Tibial nerve (tissue), 4 donors: ENCODE data around the gene STRIP2. TPM values are rescaled to one million over a fixed set of nuclear protein-coding genes. Genes with fewer than 3 reads are reported as not detected.

Experiments
- DNase-seq, 2 donors: peaks; one replicate each; pipeline ENCODE4 v3.0.0-alpha.2; 2019; ENCODE audit warnings: low spot score in 2 of 2
- H3K27ac ChIP-seq, 4 donors: fragments of 200-600 bp; sonication (generic) in 3 of 4; one replicate each; pipeline ENCODE4 v1.5.1; 2017 to 2019; ENCODE audit warnings: mild to moderate bottlenecking in 1 of 4
- H3K27me3 ChIP-seq, 2 donors: fragments of 200-600 bp; sonication (generic) in 1 of 2; one replicate each; pipeline versions ENCODE4 v1.5.1 to v1.6.0; 2017 to 2019
- H3K36me3 ChIP-seq, 3 donors: fragments of 200-600 bp; sonication (generic); one replicate each; pipeline ENCODE4 v1.5.1; 2018 to 2019
- H3K4me1 ChIP-seq, 4 donors: fragments of 200-600 bp; sonication (generic) in 3 of 4; one replicate each; pipeline ENCODE4 v1.5.1; 2017 to 2019
- H3K4me3 ChIP-seq, 4 donors: fragments of 200-600 bp; sonication (generic) in 3 of 4; one replicate each; pipeline ENCODE4 v1.5.1; 2017 to 2019; ENCODE audit warnings: mild to moderate bottlenecking in 1 of 4, moderate library complexity in 1 of 4
- H3K9me3 ChIP-seq, 4 donors: fragments of 200-600 bp; sonication (generic) in 3 of 4; one replicate each; pipeline ENCODE4 v1.5.1; 2017 to 2019
- CTCF ChIP-seq, 5 experiments: fragments of 200-600 bp in 3 of 5; fragments of 450-650 bp in 2 of 5; sonication (generic) in 3 of 5; IDR thresholded peaks; one replicate each; pipeline ENCODE4 v1.5.1; 2016 to 2019; ENCODE audit warnings: antibody characterized with exemption in 5 of 5, mild to moderate bottlenecking in 3 of 5, moderate library complexity in 2 of 5
- EP300 ChIP-seq, 2 donors: sonication (generic); formaldehyde crosslinking; IDR thresholded peaks; one replicate each; pipeline ENCODE4 v1.6.1; 2017; ENCODE audit warnings: antibody characterized with exemption in 2 of 2, mild to moderate bottlenecking in 1 of 2
- POLR2A ChIP-seq, 2 donors: fragments of 450-650 bp; IDR thresholded peaks; one replicate each; pipeline ENCODE4 v1.6.1; 2017; ENCODE audit warnings: antibody characterized with exemption in 2 of 2, mild to moderate bottlenecking in 2 of 2, moderate library complexity in 2 of 2
- WGBS, 2 donors: methylation state at CpG; one replicate each; pipeline ENCODE4 v1.1.5; 2018; 5-methylcytosine and 5-hydroxymethylcytosine counted together
- total RNA-seq, 4 donors: library from RNA; depleted of rRNA; stranded (reverse); fragments of >200 nt; gene quantifications; one replicate each; pipeline ENCODE4 v1.1.0, GENCODE V29; 2016

Gene STRIP2
- total RNA-seq, 4 donors from 2014 or later: 0.30 to 0.44 (median 0.41) TPM

- no peak overlapping the region for H3K27ac ChIP-seq
- peaks cover 0 to 23% (median 0%) of the 10 kb centered on the region in 3 donors for H3K36me3 ChIP-seq
- no peaks in the 10 kb centered on the region for H3K4me1 ChIP-seq
- TF ChIP-seq CTCF (IDR thresholded peaks at IDR 0.05) (no peak), POLR2A (IDR thresholded peaks at IDR 0.05) (no peak), EP300 (IDR thresholded peaks at IDR 0.05) (no peak)
- no peaks in the 10 kb centered on the region for H3K27me3 ChIP-seq
- H3K9me3 ChIP-seq: no peaks in the 10 kb centered on the region
- 62% methylated on average over 8 of the region's 8 CpGs for WGBS, 2 donors
- no peak overlapping the region for H3K4me3 ChIP-seq
- no peak for DNase-seq
Observed at GRCh38 chr7:129388333-129389098, 45.7 kb upstream of the STRIP2 start.

GRCh38 chr7:129389829-129390228, 44.4 kb upstream of the STRIP2 start:
- peaks cover 0 to 24% (median 0%) of the 10 kb centered on the region in 3 donors for H3K36me3 ChIP-seq
- TF ChIP-seq CTCF (IDR thresholded peaks at IDR 0.05) (no peak), POLR2A (IDR thresholded peaks at IDR 0.05) (no peak), EP300 (IDR thresholded peaks at IDR 0.05) (no peak)
- H3K27ac ChIP-seq: no peak overlapping the region
- DNase-seq: no peak
- WGBS, 2 donors: 69 to 76% methylated on average over 1 of the region's 1 CpG
- no peaks in the 10 kb centered on the region for H3K27me3 ChIP-seq
- no peak overlapping the region for H3K4me3 ChIP-seq
- H3K9me3 ChIP-seq: no peaks in the 10 kb centered on the region
- no peaks in the 10 kb centered on the region for H3K4me1 ChIP-seq

- H3K9me3 ChIP-seq: no peaks in the 10 kb centered on the region
- peaks cover 0 to 28% (median 0%) of the 10 kb centered on the region in 3 donors for H3K36me3 ChIP-seq
- no peaks in the 10 kb centered on the region for H3K4me1 ChIP-seq
- H3K4me3 ChIP-seq: no peak overlapping the region
- no peaks in the 10 kb centered on the region for H3K27me3 ChIP-seq
- DNase-seq: no peak
- H3K27ac ChIP-seq: no peak overlapping the region
- TF ChIP-seq EP300 (IDR thresholded peaks at IDR 0.05) (no peak), POLR2A (IDR thresholded peaks at IDR 0.05) (no peak), CTCF (IDR thresholded peaks at IDR 0.05) (no peak)
Observed at GRCh38 chr7:129390314-129390713, 43.9 kb upstream of the STRIP2 start.

GRCh38 chr7:129391546-129392171, 42.6 kb upstream of the STRIP2 start:
- WGBS, 2 donors: 83% methylated on average over 2 of the region's 2 CpGs
- no peaks in the 10 kb centered on the region for H3K9me3 ChIP-seq
- TF ChIP-seq POLR2A (IDR thresholded peaks at IDR 0.05): no peak
- no peak for TF ChIP-seq EP300 (IDR thresholded peaks at IDR 0.05)
- no peak for TF ChIP-seq CTCF (IDR thresholded peaks at IDR 0.05)
- no peak overlapping the region for H3K4me3 ChIP-seq
- H3K4me1 ChIP-seq: no peaks in the 10 kb centered on the region
- DNase-seq: no peak
- no peaks in the 10 kb centered on the region for H3K27me3 ChIP-seq
- H3K36me3 ChIP-seq: peaks cover 0 to 41% (median 0%) of the 10 kb centered on the region in 3 donors
- H3K27ac ChIP-seq: no peak overlapping the region

GRCh38 chr7:129393255-129393654, 41.0 kb upstream of the STRIP2 start:
- no peak for DNase-seq
- H3K4me1 ChIP-seq: no peaks in the 10 kb centered on the region
- H3K9me3 ChIP-seq: no peaks in the 10 kb centered on the region
- no peak for TF ChIP-seq POLR2A (IDR thresholded peaks at IDR 0.05)
- WGBS, 2 donors: 100% methylated on average over 2 of the region's 2 CpGs
- peaks cover 0 to 53% (median 0%) of the 10 kb centered on the region in 3 donors for H3K36me3 ChIP-seq
- no peaks in the 10 kb centered on the region for H3K27me3 ChIP-seq
- no peak overlapping the region for H3K27ac ChIP-seq
- H3K4me3 ChIP-seq: no peak overlapping the region
